ENCODE results near the gene KCTD10. TPM values are rescaled to one million over a fixed set of nuclear protein-coding genes. Genes with fewer than 3 reads are reported as not detected.

The KCTD10 gene
- total RNA-seq, 1 experiment from 2014 or later: 45.9 TPM

- CTCF ChIA-PET: no interaction called here
- Histone ChIP-seq H3K79me2 (ENCODE audit: low read depth) (no peaks in the 10 kb centered on the region), H3K27ac (no peak overlapping the region), H3K4me1 (replicated peaks; ENCODE audit: insufficient read depth) (no peaks in the 10 kb centered on the region), H3K36me3 (ENCODE audit: low read depth) (peaks cover 7% of the 10 kb centered on the region; the same call in 1 of the 2 replicates), H3K27me3 (ENCODE audit: insufficient read depth, low read depth) (no peaks in the 10 kb centered on the region), H3F3A (ENCODE audit: insufficient read depth, low read depth) (no peaks in the 10 kb centered on the region; the same call in 1 of the 2 replicates), H4K20me1 (ENCODE audit: insufficient read depth) (peaks cover 12% of the 10 kb centered on the region; the same call in 1 of the 2 replicates), H3K9me2 (ENCODE audit: insufficient read depth) (no peaks in the 10 kb centered on the region), H2AFZ (no peak overlapping the region), H3K4me2 (no peak overlapping the region), H3K4me3 (no peak overlapping the region), H3K9me3 (ENCODE audit: insufficient read depth, low read depth) (no peaks in the 10 kb centered on the region)
- BruUV-seq (replicated peaks): no TSS peak
- intact Hi-C loops (cut with micrococcal nuclease; ENCODE audit: unreplicated experiment): no loop called here
- no peak for DNase-seq
- TF ChIP-seq EZH2 (IDR thresholded peaks at IDR 0.05; ENCODE audit: low read depth) (no peak), CTCF (conservative IDR thresholded peaks at IDR 0.05) (no peak)
- POLR2A ChIA-PET (ENCODE audit: unreplicated experiment): no interaction called here
These were observed 30.2 kb downstream of the KCTD10 start for GRCh38 chr12:109446869-109447268.

GRCh38 chr12:109445191-109445609 lies 31.9 kb downstream of the KCTD10 start:
- TF ChIP-seq EZH2 (IDR thresholded peaks at IDR 0.05; ENCODE audit: low read depth) (no peak), CTCF (conservative IDR thresholded peaks at IDR 0.05) (no peak)
- Histone ChIP-seq H3K4me1 (replicated peaks; ENCODE audit: insufficient read depth) (no peaks in the 10 kb centered on the region), H3K4me3 (no peak overlapping the region), H3K27ac (no peak overlapping the region), H4K20me1 (ENCODE audit: insufficient read depth) (peaks cover 12% of the 10 kb centered on the region; the same call in 1 of the 2 replicates), H3K9me2 (ENCODE audit: insufficient read depth) (no peaks in the 10 kb centered on the region), H3F3A (ENCODE audit: insufficient read depth, low read depth) (no peaks in the 10 kb centered on the region; the same call in 1 of the 2 replicates), H3K79me2 (ENCODE audit: low read depth) (no peaks in the 10 kb centered on the region), H2AFZ (no peak overlapping the region), H3K9me3 (ENCODE audit: insufficient read depth, low read depth) (no peaks in the 10 kb centered on the region), H3K36me3 (ENCODE audit: low read depth) (peaks cover 6% of the 10 kb centered on the region; the same call in 1 of the 2 replicates), H3K27me3 (ENCODE audit: insufficient read depth, low read depth) (no peaks in the 10 kb centered on the region), H3K4me2 (no peak overlapping the region)
- ChIA-PET CTCF (no interaction called here), POLR2A (ENCODE audit: unreplicated experiment) (no interaction called here)
- no TSS peak for BruUV-seq (replicated peaks)
- DNase-seq: no peak
- intact Hi-C loops (cut with micrococcal nuclease; ENCODE audit: unreplicated experiment): no loop called here

DNA sequence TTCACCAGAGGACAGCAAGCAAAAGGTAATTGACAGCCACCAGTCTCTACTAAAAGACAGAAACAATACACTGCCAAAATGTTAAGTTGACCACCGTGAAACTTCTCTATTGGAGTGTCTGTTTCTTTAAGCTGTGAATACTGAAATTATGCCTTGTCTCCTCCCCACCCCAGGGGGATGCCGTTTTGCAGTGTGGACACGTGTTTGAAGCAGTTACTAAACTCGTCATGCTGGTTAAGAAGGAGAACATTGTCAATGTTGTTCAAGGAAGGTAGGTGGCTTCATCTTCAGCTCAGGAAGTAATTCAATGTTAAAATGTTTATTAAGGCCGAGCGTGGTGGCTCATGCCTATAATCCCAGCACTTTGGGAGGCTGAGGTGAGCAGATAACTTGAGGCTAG lies 32.8 kb downstream of the KCTD10 start:
- Histone ChIP-seq H3K4me3 (no peak overlapping the region), H3K79me2 (ENCODE audit: low read depth) (no peaks in the 10 kb centered on the region), H3K9me2 (ENCODE audit: insufficient read depth) (no peaks in the 10 kb centered on the region), H4K20me1 (ENCODE audit: insufficient read depth) (peaks cover 10% of the 10 kb centered on the region; the same call in 1 of the 2 replicates), H2AFZ (no peak overlapping the region), H3K27me3 (ENCODE audit: insufficient read depth, low read depth) (no peaks in the 10 kb centered on the region), H3K4me2 (no peak overlapping the region), H3K4me1 (replicated peaks; ENCODE audit: insufficient read depth) (no peaks in the 10 kb centered on the region), H3K9me3 (ENCODE audit: insufficient read depth, low read depth) (no peaks in the 10 kb centered on the region), H3F3A (ENCODE audit: insufficient read depth, low read depth) (no peaks in the 10 kb centered on the region), H3K36me3 (ENCODE audit: low read depth) (peaks cover 6% of the 10 kb centered on the region; the same call in 1 of the 2 replicates), H3K27ac (no peak overlapping the region)
- BruUV-seq (replicated peaks): no TSS peak
- intact Hi-C loops (cut with micrococcal nuclease; ENCODE audit: unreplicated experiment): no loop called here
- DNase-seq: no peak
- POLR2A ChIA-PET (ENCODE audit: unreplicated experiment): no interaction called here
- TF ChIP-seq EZH2 (IDR thresholded peaks at IDR 0.05; ENCODE audit: low read depth) (no peak), CTCF (conservative IDR thresholded peaks at IDR 0.05) (no peak)
- CTCF ChIA-PET: interaction anchor here (1.1 kb wide), 1 partner anchor 153 kb away, joined by 5 read pairs; no protein-coding TSS in a partner anchor

Measured in PC-9 (cell line).